GM23248 (cell line): Measurements from ENCODE around the gene EML6. TPM values are rescaled to one million over a fixed set of nuclear protein-coding genes. Genes with fewer than 3 reads are reported as not detected.

Experiments used
- DNase-seq: peaks from one replicate; pipeline ENCODE4 v3.0.0-alpha.2; 2015
- H2AFZ ChIP-seq: fragments of 200-600 bp; sonication (generic); 2 replicates; pipeline ENCODE4 v1.6.1; 2016; ENCODE audit warnings: antibody characterized with exemption
- H3F3A ChIP-seq: fragments of 200-600 bp; sonication (generic); 2 replicates; pipeline ENCODE4 v1.6.1; 2016; ENCODE audit warnings: mild to moderate bottlenecking, antibody characterized with exemption, mixed run types; ENCODE audit not compliant: insufficient read depth
- H3K27ac ChIP-seq: fragments of 200-600 bp; sonication (generic); 2 replicates; pipeline ENCODE4 v1.5.1; 2016; ENCODE audit warnings: mild to moderate bottlenecking
- H3K27me3 ChIP-seq: fragments of 200-600 bp; sonication (generic); replicated peaks from 2 replicates; pipeline ENCODE4 v1.6.1; 2016; ENCODE audit warnings: mild to moderate bottlenecking; ENCODE audit not compliant: insufficient read depth
- H3K36me3 ChIP-seq: fragments of 200-600 bp; sonication (generic); 2 replicates; pipeline ENCODE4 v1.6.1; 2016; ENCODE audit warnings: low read depth, mild to moderate bottlenecking
- H3K4me1 ChIP-seq: fragments of 200-600 bp; sonication (generic); 2 replicates; pipeline ENCODE4 v1.6.1; 2016; ENCODE audit warnings: mild to moderate bottlenecking; ENCODE audit not compliant: insufficient read depth
- H3K4me2 ChIP-seq: fragments of 200-600 bp; sonication (generic); one replicate; pipeline ENCODE4 v1.6.1; 2016; ENCODE audit warnings: mild to moderate bottlenecking; ENCODE audit not compliant: unreplicated experiment
- H3K4me3 ChIP-seq: fragments of 200-600 bp; sonication (generic); 2 replicates; pipeline ENCODE4 v1.5.1; 2016; ENCODE audit warnings: mild to moderate bottlenecking
- H3K79me2 ChIP-seq: fragments of 200-600 bp; sonication (generic); 2 replicates; pipeline ENCODE4 v1.6.1; 2016; ENCODE audit warnings: mild to moderate bottlenecking; ENCODE audit not compliant: insufficient read depth
- H3K9ac ChIP-seq: fragments of 200-600 bp; sonication (generic); 2 replicates; pipeline ENCODE4 v1.6.1; 2016; ENCODE audit warnings: mild to moderate bottlenecking
- H3K9me2 ChIP-seq: fragments of 200-600 bp; sonication (generic); 2 replicates; pipeline ENCODE4 v1.6.1; 2016; ENCODE audit warnings: mixed run types, mild to moderate bottlenecking, moderate library complexity; ENCODE audit not compliant: insufficient read depth
- H3K9me3 ChIP-seq: fragments of 200-600 bp; sonication (generic); one replicate; pipeline ENCODE4 v1.6.1; 2017; ENCODE audit warnings: low read depth
- H4K20me1 ChIP-seq: fragments of 200-600 bp; sonication (generic); 2 replicates; pipeline ENCODE4 v1.6.0; 2016; ENCODE audit not compliant: insufficient read depth
- EZH2 ChIP-seq: fragments of 200-600 bp; sonication (generic); IDR thresholded peaks from 2 replicates; pipeline ENCODE4 v1.6.1; 2018; ENCODE audit warnings: antibody characterized with exemption, mild to moderate bottlenecking; ENCODE audit not compliant: insufficient read depth, poor library complexity, severe bottlenecking
- EZH2phosphoT487 ChIP-seq: fragments of 200-600 bp; sonication (generic); IDR thresholded peaks from 2 replicates; pipeline ENCODE4 v1.6.1; 2018; ENCODE audit warnings: antibody characterized with exemption, moderate library complexity, mild to moderate bottlenecking, low read depth; ENCODE audit not compliant: insufficient read depth
- WGBS, 2 experiments: methylation state at CpG; one replicate each; pipeline ENCODE4 v1.1.6; 2015 to 2017; ENCODE audit warnings: low lambda C conversion rate in 2 of 2, low coverage in 1 of 2; ENCODE audit errors: missing lambda C conversion rate in 2 of 2; 5-methylcytosine and 5-hydroxymethylcytosine counted together
- in situ Hi-C: fragments of 300-500 bp; cut with MboI; formaldehyde crosslinking; loops from 2 replicates; pipeline ENCODE4 v1.15.0; 2020
- polyA plus RNA-seq: library from polyadenylated mRNA; unstranded; fragments of >200 nt; fragmentation: Nextera tagmentation; extraction: Ambion mirVana; gene quantifications from 2 replicates; pipeline ENCODE4 v1.2.1, GENCODE V29; 2016
- total RNA-seq: library from RNA; depleted of rRNA; stranded (reverse); fragments of >200 nt; shearing (Covaris generic); gene quantifications from 2 replicates; pipeline ENCODE4 v1.2.3, GENCODE V29; 2014

The EML6 gene
- total and polyA plus RNA-seq, 2 experiments from 2014 or later: 0.54 to 0.76 TPM

- Histone ChIP-seq H3K36me3 (peaks cover 22% of the 10 kb centered on the region), H3K27ac (no peak overlapping the region)
- DNase-seq: no peak
Observed at GRCh38 chr2:54966165-54966832, 242.8 kb downstream of the EML6 start.

GRCh38 chr2:54966837-54967236, 243.4 kb downstream of the EML6 start:
- no peak overlapping the region for H3K4me3 ChIP-seq
- 94 to 100% methylated on average over 3 of the region's 3 CpGs for WGBS, 2 experiments
- no peaks in the 10 kb centered on the region for H3K9me3 ChIP-seq
- TF ChIP-seq EZH2phosphoT487 (no peak), EZH2 (no peak)
- H3K4me2 ChIP-seq: no peak overlapping the region
- H3K9me2 ChIP-seq: no peaks in the 10 kb centered on the region
- H3F3A ChIP-seq: peaks cover 64% of the 10 kb centered on the region
- H3K79me2 ChIP-seq: peaks cover 51% of the 10 kb centered on the region
- peaks cover 6% of the 10 kb centered on the region; the same call in 1 of the 2 replicates for H4K20me1 ChIP-seq
- DNase-seq: no peak
- H3K27me3 ChIP-seq: no peaks in the 10 kb centered on the region
- no peak overlapping the region for H3K9ac ChIP-seq
- H3K4me1 ChIP-seq: peaks cover 11% of the 10 kb centered on the region
- in situ Hi-C loops: no loop called here
- H2AFZ ChIP-seq: no peak overlapping the region
- H3K27ac ChIP-seq: no peak overlapping the region
- H3K36me3 ChIP-seq: peaks cover 27% of the 10 kb centered on the region

More at GRCh38 chr2:54966165-54966832, 242.8 kb downstream of the EML6 start:
- peaks cover 59% of the 10 kb centered on the region for H3F3A ChIP-seq
- TF ChIP-seq EZH2phosphoT487: no peak
- TF ChIP-seq EZH2: no peak
- H3K9me3 ChIP-seq: no peaks in the 10 kb centered on the region
- peaks cover 46% of the 10 kb centered on the region for H3K79me2 ChIP-seq
- WGBS, 2 experiments: 63 to 64% methylated on average over 8 of the region's 8 CpGs
- H3K9ac ChIP-seq: no peak overlapping the region
- no peak overlapping the region for H3K4me3 ChIP-seq
- no peaks in the 10 kb centered on the region for H3K27me3 ChIP-seq
- no peaks in the 10 kb centered on the region for H3K9me2 ChIP-seq
- peaks cover 11% of the 10 kb centered on the region for H3K4me1 ChIP-seq
- in situ Hi-C loops: no loop called here
- 0 out of 2 replicates have a peak, but pooled peaks cover 6% of the 10 kb centered on the region for H4K20me1 ChIP-seq
- no peak overlapping the region for H3K4me2 ChIP-seq
- no peak overlapping the region for H2AFZ ChIP-seq

DNA sequence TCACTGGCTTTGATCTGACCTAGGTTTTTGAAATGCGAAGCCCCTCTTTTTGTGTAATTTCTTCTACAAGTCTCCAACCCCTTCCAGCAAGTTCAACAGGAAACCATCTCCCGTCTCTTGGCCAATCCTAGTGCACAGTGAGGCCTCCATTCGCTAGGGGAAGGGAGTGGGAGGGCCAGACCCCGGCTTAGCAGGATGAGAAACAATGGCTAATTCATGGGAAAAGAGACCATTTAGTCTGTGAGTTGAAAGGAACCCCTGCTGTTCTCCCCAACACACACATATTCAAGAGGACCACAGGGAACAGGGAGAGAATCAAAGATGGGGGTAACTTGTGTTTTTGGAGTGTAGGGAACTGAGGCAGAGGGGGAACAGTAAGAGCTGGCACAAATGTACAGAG, 243.8 kb downstream of the EML6 start:
- peaks cover 11% of the 10 kb centered on the region for H3K4me1 ChIP-seq
- H4K20me1 ChIP-seq: peaks cover 6% of the 10 kb centered on the region; the same call in 1 of the 2 replicates
- peaks cover 55% of the 10 kb centered on the region for H3K79me2 ChIP-seq
- WGBS, 2 experiments: 88 to 89% methylated on average over 4 of the region's 4 CpGs
- H3F3A ChIP-seq: peaks cover 69% of the 10 kb centered on the region
- H3K4me3 ChIP-seq: no peak overlapping the region
- H3K36me3 ChIP-seq: peaks cover 31% of the 10 kb centered on the region
- H3K27ac ChIP-seq: no peak overlapping the region
- no peak overlapping the region for H3K9ac ChIP-seq
- H3K4me2 ChIP-seq: no peak overlapping the region
- no peak overlapping the region for H2AFZ ChIP-seq
- no peaks in the 10 kb centered on the region for H3K9me3 ChIP-seq
- no peak for DNase-seq
- H3K9me2 ChIP-seq: no peaks in the 10 kb centered on the region
- no peak for TF ChIP-seq EZH2phosphoT487
- TF ChIP-seq EZH2: no peak
- in situ Hi-C loops: no loop called here
- no peaks in the 10 kb centered on the region for H3K27me3 ChIP-seq

DNA sequence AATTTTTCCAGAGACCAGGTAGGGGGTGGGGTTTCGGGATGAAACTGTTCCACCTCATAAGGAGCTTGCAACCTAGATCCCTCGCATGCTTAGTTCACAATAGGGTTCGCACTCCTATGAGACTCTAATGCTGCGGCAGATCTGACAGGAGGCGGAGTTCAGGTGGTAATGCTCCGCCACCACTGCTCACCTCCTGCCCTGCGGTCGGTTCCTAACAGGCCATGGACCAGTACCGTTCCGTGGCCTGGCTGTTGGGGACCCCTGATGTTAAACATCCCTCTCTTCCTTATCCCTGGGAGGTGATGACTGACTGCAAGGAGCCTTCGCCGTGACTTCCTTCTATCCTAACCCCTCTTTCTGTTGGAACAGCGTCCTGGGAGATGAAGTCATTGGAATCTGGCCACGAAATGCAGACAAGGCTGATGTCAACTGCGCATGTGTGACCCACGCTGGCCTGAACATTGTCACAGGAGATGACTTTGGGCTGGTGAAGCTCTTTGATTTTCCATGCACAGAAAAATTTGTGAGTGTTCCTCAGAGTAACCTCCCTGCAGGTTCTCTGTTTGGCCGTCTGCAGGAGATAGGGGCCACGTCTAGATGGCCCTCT, 244.4 kb downstream of the EML6 start:
- no peak for DNase-seq
- H4K20me1 ChIP-seq: peaks cover 6% of the 10 kb centered on the region; the same call in 1 of the 2 replicates
- 92 to 95% methylated on average over 18 of the region's 18 CpGs for WGBS, 2 experiments
- H3K4me3 ChIP-seq: no peak overlapping the region
- H2AFZ ChIP-seq: no peak overlapping the region
- no peaks in the 10 kb centered on the region for H3K27me3 ChIP-seq
- H3K9me2 ChIP-seq: no peaks in the 10 kb centered on the region
- H3K36me3 ChIP-seq: peaks cover 32% of the 10 kb centered on the region
- in situ Hi-C loops: no loop called here
- H3K27ac ChIP-seq: no peak overlapping the region; the same call in 1 of the 2 replicates
- H3K4me1 ChIP-seq: peaks cover 11% of the 10 kb centered on the region
- H3K9me3 ChIP-seq: no peaks in the 10 kb centered on the region
- no peak overlapping the region for H3K4me2 ChIP-seq
- peaks cover 75% of the 10 kb centered on the region for H3F3A ChIP-seq
- no peak for TF ChIP-seq EZH2phosphoT487
- TF ChIP-seq EZH2: no peak
- peaks cover 61% of the 10 kb centered on the region for H3K79me2 ChIP-seq
- H3K9ac ChIP-seq: no peak overlapping the region
